ENCODE results near the gene TBCB.

TBCB gene

GRCh38 chr19:36139473-36140303 is 24.4 kb downstream of the TBCB start, which contains the start of gene CAPNS1 (continued):
- TF ChIP-seq ZNF366 (tag by site-specific recombination; conservative IDR thresholded peaks at IDR 0.05) (no peak; the same call in 1 of the 2 replicates), ZNF266 (tag by site-specific recombination; IDR thresholded peaks at IDR 0.05; ENCODE audit: low read depth) (0 out of 2 replicates have a peak, but pooled peaks have one; percentile 8), ZNF629 (tag by site-specific recombination; IDR thresholded peaks at IDR 0.05) (peak; percentile 89), ZBTB26 (tag by site-specific recombination; optimal IDR thresholded peaks at IDR 0.05) (peak; percentile 90), MYNN (tag by site-specific recombination; IDR thresholded peaks at IDR 0.05; ENCODE audit: borderline replicate concordance) (no peak), KLF9 (tag by site-specific recombination; IDR thresholded peaks at IDR 0.05; ENCODE audit: low read depth) (peak; percentile 96), ZNF423 (tag by site-specific recombination; IDR thresholded peaks at IDR 0.05) (peak; percentile 68), ZNF571 (tag by site-specific recombination; IDR thresholded peaks at IDR 0.05) (no peak), ZNF544 (tag by site-specific recombination; IDR thresholded peaks at IDR 0.05) (no peak), ZNF704 (tag by site-specific recombination; IDR thresholded peaks at IDR 0.05) (no peak), SCRT1 (tag by site-specific recombination; IDR thresholded peaks at IDR 0.05; ENCODE audit: borderline replicate concordance) (peak; percentile 17; the same call in 1 of the 2 replicates), AEBP2 (tag by site-specific recombination; IDR thresholded peaks at IDR 0.05; ENCODE audit: borderline replicate concordance) (no peak), ZNF138 (tag by site-specific recombination; IDR thresholded peaks at IDR 0.05; ENCODE audit: borderline replicate concordance) (no peak), PATZ1 (tag by site-specific recombination; IDR thresholded peaks at IDR 0.05) (peak; percentile 99), ZNF211 (tag by site-specific recombination; IDR thresholded peaks at IDR 0.05; ENCODE audit: low read depth) (no peak), ZNF623 (tag by site-specific recombination; IDR thresholded peaks at IDR 0.05) (0 out of 2 replicates have a peak, but pooled peaks have one; percentile 10), ZNF341 (tag by site-specific recombination; IDR thresholded peaks at IDR 0.05; ENCODE audit: low read depth) (peak; percentile 94), ZNF610 (tag by site-specific recombination; IDR thresholded peaks at IDR 0.05; ENCODE audit: borderline replicate concordance) (peak; percentile 99), ZNF155 (tag by site-specific recombination; IDR thresholded peaks at IDR 0.05) (no peak), TCF7L2 (IDR thresholded peaks at IDR 0.05; ENCODE audit: borderline replicate concordance, low read depth, low read length) (no peak), ZNF48 (tag by site-specific recombination; IDR thresholded peaks at IDR 0.05) (no peak), ZBTB6 (tag by site-specific recombination; IDR thresholded peaks at IDR 0.05) (peak; percentile 82), IKZF3 (tag by site-specific recombination; IDR thresholded peaks at IDR 0.05) (peak; percentile 99), ZNF426 (tag by site-specific recombination; IDR thresholded peaks at IDR 0.05) (no peak), ZBTB21 (tag by site-specific recombination; IDR thresholded peaks at IDR 0.05) (peak; percentile 81), ZNF488 (tag by site-specific recombination; IDR thresholded peaks at IDR 0.05) (no peak), ELK4 (IDR thresholded peaks at IDR 0.05; ENCODE audit: borderline replicate concordance, low read depth, low read length) (no peak), BCL11B (tag by site-specific recombination; IDR thresholded peaks at IDR 0.05; ENCODE audit: low read depth) (peak; percentile 99), ZNF19 (tag by site-specific recombination; IDR thresholded peaks at IDR 0.05; ENCODE audit: low read depth) (no peak), ZNF274 (IDR thresholded peaks at IDR 0.05; ENCODE audit: low read length) (no peak), ZNF274 (tag by site-specific recombination; IDR thresholded peaks at IDR 0.05; ENCODE audit: borderline replicate concordance) (no peak)

Measured in HEK293 (cell line).